ENCODE results near the gene RANBP1. TPM values are rescaled to one million over a fixed set of nuclear protein-coding genes. Genes with fewer than 3 reads are reported as not detected.

Gene RANBP1
- total and polyA plus RNA-seq, 2 of the 4 experiments (the other 2 are of a cell fraction) = 173 to 376 TPM

DNA sequence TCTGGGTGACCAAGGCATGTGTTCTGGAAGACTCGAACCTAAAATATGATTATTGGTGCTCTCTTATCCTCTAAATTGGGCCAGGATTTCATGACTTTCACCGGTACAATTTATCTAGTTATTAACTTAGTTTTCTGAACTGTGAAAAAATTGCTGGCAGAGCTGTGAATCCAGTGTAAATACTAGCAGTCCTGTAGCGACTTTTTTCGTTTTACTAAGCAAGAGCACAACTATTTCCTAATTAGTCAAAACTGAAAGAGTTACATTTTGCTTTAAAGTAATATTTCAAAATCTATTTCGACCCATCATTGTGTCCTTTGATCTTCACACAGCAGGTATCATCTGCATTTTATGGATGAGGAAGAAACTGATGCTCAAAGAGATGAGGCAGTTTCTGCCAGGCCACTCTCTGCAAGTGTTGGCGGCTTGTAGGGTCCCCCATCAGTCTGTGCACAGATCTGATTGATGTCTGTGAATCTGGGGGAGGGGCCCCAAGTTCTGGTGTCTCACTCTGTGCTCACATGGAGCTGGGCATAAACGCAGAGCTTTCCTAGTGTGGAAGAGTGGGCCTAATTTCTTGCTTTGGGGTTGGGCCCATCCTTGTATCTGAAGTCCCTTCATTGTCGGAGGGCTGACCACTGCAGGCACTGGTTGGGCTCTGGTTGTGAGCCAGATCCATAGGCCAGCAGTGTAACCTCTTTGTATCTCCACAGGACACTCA lies 2.6 kb downstream of the RANBP1 start (continued):
- TF ChIP-seq CEBPB (IDR thresholded peaks at IDR 0.05; ENCODE audit: low read depth, low read length) = no peak

DNA sequence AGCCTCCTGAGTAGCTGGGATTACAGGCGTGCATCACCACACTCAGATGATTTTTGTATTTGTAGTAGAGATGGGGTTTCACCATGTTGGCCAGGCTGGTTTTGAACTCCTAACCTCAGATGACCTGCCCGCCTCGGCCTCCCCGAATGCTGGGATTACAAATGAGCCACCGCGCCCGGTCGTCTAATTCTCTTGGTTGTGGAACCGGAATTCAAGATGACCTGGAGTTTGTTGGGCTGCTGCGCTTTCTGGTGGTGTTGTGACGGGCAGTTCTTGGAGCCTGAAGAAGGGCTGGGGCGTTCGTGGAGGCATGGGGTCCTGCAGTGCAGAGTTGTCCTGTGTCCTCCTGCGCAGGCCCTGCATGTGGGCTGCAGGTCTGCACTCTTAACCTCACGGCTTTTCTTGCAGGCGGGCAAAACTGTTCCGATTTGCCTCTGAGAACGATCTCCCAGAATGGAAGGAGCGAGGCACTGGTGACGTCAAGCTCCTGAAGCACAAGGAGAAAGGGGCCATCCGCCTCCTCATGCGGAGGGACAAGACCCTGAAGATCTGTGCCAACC lies 6.0 kb downstream of the RANBP1 start:
- H2AK9ac ChIP-seq (replicated peaks; ENCODE audit: low read depth, low read length, poor library complexity) = no peak overlapping the region
- H2BK5ac ChIP-seq (ENCODE audit: low read depth, low read length, poor library complexity, severe bottlenecking) = no peak overlapping the region
- no TSS peak for BruUV-seq (replicated peaks)
- WGBS, 2 experiments (ENCODE audit: extremely low coverage in 2 of 2, insufficient read length in 1 of 2) = 96% methylated on average over 10 of the region's 22 CpGs; no CpG with 5 or more reads in 1 of the 2 experiments
- intact Hi-C loops (cut with micrococcal nuclease) (no loop called here), in situ Hi-C loops (cut with MboI; ENCODE audit: low sequenced_read_pairs) (no loop called here), dilution Hi-C loops (cut with HindIII; ENCODE audit: low sequenced_read_pairs, unreplicated experiment) (no loop called here)
- no peak overlapping the region for H2AK5ac ChIP-seq (ENCODE audit: low read depth, low read length)
- H4K91ac ChIP-seq (ENCODE audit: insufficient read depth, low read depth, low read length) = no peak overlapping the region
- H3K4me2 ChIP-seq (ENCODE audit: low read depth, low read length) = no peak overlapping the region
- no peak overlapping the region for H3K9ac ChIP-seq (ENCODE audit: low read depth, low read length)
- CTCF ChIA-PET = no interaction called here
- peaks cover 8 to 39% of the 10 kb centered on the region in 2 experiments for H3K79me1 ChIP-seq (ENCODE audit: low read depth in 1 of 2, low read length in 2 of 2)
- H4K20me1 ChIP-seq (ENCODE audit: insufficient read depth, low read length) = peaks cover 46% of the 10 kb centered on the region
- H3K36me3 ChIP-seq (ENCODE audit: control insufficient read depth, insufficient read depth, low read length) = peaks cover 59% of the 10 kb centered on the region
- H2BK15ac ChIP-seq (ENCODE audit: low read depth, low read length) = no peak overlapping the region
- H2AFZ ChIP-seq (replicated peaks; ENCODE audit: low read length, poor library complexity) = no peak overlapping the region
- no peak overlapping the region for H4K8ac ChIP-seq (ENCODE audit: low read depth in 2 of 2, low read length in 2 of 2)
- ATAC-seq (ENCODE audit: low read depth) (no peak), DNase-seq (no peak)
- no peak overlapping the region for H3K18ac ChIP-seq (ENCODE audit: low read depth, low read length)
- no peak overlapping the region for H3K27ac ChIP-seq (ENCODE audit: insufficient read depth, low read length)
- H3K14ac ChIP-seq (replicated peaks; ENCODE audit: low read depth, low read length) = no peak overlapping the region
- H3K4me3 ChIP-seq (ENCODE audit: insufficient read depth, low read depth, low read length) = no peak overlapping the region
- H3K23ac ChIP-seq (ENCODE audit: low read depth, low read length) = no peak overlapping the region
- H2BK20ac ChIP-seq (ENCODE audit: low read depth, low read length) = no peak overlapping the region
- no peak overlapping the region for H2BK120ac ChIP-seq (ENCODE audit: low read depth, low read length)
- H3K56ac ChIP-seq (ENCODE audit: extremely low read depth, insufficient read depth, low read length) = no peak overlapping the region
- no peak overlapping the region for H3K4ac ChIP-seq (ENCODE audit: low read depth, low read length)
- TF ChIP-seq SMC3 (IDR thresholded peaks at IDR 0.05; ENCODE audit: low read depth, low read length) (no peak), MAZ (IDR thresholded peaks at IDR 0.05; ENCODE audit: borderline replicate concordance, low read depth, low read length) (no peak), FOS (IDR thresholded peaks at IDR 0.05; ENCODE audit: low read depth, low read length) (no peak), POLR2A (IDR thresholded peaks at IDR 0.05; ENCODE audit: low read depth, low read length) (no peak), RAD21 (IDR thresholded peaks at IDR 0.05; ENCODE audit: low read length) (no peak), NFE2L2 (IDR thresholded peaks at IDR 0.05; ENCODE audit: low read depth, low read length) (no peak), RFX5 (IDR thresholded peaks at IDR 0.05; ENCODE audit: low read depth, low read length) (no peak), MXI1 (IDR thresholded peaks at IDR 0.05; ENCODE audit: borderline replicate concordance, low read depth, low read length) (no peak), RCOR1 (IDR thresholded peaks at IDR 0.05; ENCODE audit: insufficient replicate concordance, low read length) (no peak), CHD1 (IDR thresholded peaks at IDR 0.05; ENCODE audit: low read depth, low read length) (no peak), BHLHE40 (IDR thresholded peaks at IDR 0.05; ENCODE audit: low read depth, low read length) (no peak), CEBPB (IDR thresholded peaks at IDR 0.05; ENCODE audit: low read depth, low read length) (no peak)
- TF ChIP-seq, protein P1, sequence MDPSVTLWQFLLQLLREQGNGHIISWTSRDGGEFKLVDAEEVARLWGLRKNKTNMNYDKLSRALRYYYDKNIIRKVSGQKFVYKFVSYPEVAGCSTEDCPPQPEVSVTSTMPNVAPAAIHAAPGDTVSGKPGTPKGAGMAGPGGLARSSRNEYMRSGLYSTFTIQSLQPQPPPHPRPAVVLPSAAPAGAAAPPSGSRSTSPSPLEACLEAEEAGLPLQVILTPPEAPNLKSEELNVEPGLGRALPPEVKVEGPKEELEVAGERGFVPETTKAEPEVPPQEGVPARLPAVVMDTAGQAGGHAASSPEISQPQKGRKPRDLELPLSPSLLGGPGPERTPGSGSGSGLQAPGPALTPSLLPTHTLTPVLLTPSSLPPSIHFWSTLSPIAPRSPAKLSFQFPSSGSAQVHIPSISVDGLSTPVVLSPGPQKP (IDR thresholded peaks at IDR 0.05; ENCODE audit: borderline replicate concordance, low read depth, low read length) = no peak
- TF ChIP-seq, protein P2, sequence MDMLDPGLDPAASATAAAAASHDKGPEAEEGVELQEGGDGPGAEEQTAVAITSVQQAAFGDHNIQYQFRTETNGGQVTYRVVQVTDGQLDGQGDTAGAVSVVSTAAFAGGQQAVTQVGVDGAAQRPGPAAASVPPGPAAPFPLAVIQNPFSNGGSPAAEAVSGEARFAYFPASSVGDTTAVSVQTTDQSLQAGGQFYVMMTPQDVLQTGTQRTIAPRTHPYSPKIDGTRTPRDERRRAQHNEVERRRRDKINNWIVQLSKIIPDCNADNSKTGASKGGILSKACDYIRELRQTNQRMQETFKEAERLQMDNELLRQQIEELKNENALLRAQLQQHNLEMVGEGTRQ (IDR thresholded peaks at IDR 0.05; ENCODE audit: low read depth, low read length) = no peak
- H3K27me3 ChIP-seq (ENCODE audit: control insufficient read depth, insufficient read depth, low read length) = no peaks in the 10 kb centered on the region
- H3K9me1 ChIP-seq (ENCODE audit: insufficient read depth, low read length) = peaks cover 6% of the 10 kb centered on the region; the same call in 1 of the 2 replicates
- POLR2A ChIA-PET (ENCODE audit: unreplicated experiment) = no interaction called here
- no peak overlapping the region for H4K5ac ChIP-seq (ENCODE audit: low read depth, low read length)
- peaks cover 3% of the 10 kb centered on the region for H3K4me1 ChIP-seq (ENCODE audit: control insufficient read depth, insufficient read depth, low read length)
- H3K9me3 ChIP-seq (ENCODE audit: control insufficient read depth, insufficient read depth, low read length) = no peaks in the 10 kb centered on the region

All from IMR-90 (cell line).